ENCODE results near the gene ZNF668. TPM values are rescaled to one million over a fixed set of nuclear protein-coding genes. Genes with fewer than 3 reads are reported as not detected.

ZNF668 gene
- total and polyA plus RNA-seq, 2 of the 13 experiments (the other 11 are each of a cell fraction or from before 2014, with no cell fraction given), result 3.8 to 9.8 TPM

DNA sequence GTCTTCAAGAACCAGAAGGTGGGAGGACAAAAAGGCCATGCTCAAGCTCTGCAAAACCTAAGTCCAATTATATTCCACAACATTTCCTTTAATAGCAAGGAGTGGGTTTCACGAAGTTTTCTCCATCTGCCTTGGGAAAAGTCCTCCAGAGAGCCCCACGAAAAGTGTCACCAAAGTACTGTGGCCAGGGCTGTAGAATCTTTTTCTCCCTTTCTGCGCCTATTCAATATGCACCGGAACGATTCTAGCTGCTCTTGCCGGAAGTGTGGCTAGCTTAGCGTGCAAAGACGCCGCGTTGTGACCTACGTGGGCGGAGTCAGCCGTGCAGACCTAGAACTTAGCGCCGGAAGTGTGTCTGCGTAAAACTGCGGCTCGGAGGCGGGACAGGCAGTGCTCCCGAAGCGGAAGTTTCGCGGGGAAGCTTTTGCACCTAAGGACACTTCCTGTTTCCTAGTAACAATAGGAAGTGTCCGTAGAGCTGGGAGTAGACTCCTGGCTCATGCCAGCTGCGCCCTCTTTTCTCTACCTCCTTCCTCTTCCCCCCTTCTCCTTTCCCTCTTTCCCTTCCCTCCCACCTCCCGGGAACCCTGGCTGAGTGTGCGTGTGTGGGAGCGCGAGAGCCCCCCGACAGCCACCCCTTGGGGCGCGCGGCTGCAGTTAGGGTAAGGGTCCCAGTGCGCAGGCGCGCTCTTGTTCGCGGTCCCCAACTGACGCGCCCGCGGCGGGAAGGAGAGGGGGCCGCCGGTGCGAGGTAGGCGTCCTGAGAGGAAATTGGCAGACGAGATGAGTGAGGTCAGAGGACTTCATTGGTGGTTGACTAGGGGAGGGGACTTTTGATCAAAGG, at the start of gene ZNF668, which contains the start of gene ZNF646 (continued):
- TF ChIP-seq ZSCAN9 (CRISPR knock-in tag; IDR thresholded peaks at IDR 0.05; ENCODE audit: borderline replicate concordance), result peak; percentile 59; the same call in 1 of the 2 replicates
- TF ChIP-seq ZNF546 (CRISPR knock-in tag; conservative IDR thresholded peaks at IDR 0.05), result no peak; the same call in none of the 2 replicates
- peak; percentile 58 for TF ChIP-seq RXRA (CRISPR knock-in tag; IDR thresholded peaks at IDR 0.05)
- TF ChIP-seq SMAD9 (CRISPR knock-in tag; IDR thresholded peaks at IDR 0.05), result 0 out of 2 replicates have a peak, but pooled peaks have one; percentile 79
- no peak for TF ChIP-seq KDM6A (CRISPR knock-in tag; IDR thresholded peaks at IDR 0.05; ENCODE audit: low read depth)
- TF ChIP-seq, protein P1, sequence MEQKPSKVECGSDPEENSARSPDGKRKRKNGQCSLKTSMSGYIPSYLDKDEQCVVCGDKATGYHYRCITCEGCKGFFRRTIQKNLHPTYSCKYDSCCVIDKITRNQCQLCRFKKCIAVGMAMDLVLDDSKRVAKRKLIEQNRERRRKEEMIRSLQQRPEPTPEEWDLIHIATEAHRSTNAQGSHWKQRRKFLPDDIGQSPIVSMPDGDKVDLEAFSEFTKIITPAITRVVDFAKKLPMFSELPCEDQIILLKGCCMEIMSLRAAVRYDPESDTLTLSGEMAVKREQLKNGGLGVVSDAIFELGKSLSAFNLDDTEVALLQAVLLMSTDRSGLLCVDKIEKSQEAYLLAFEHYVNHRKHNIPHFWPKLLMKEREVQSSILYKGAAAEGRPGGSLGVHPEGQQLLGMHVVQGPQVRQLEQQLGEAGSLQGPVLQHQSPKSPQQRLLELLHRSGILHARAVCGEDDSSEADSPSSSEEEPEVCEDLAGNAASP (CRISPR knock-in tag; IDR thresholded peaks at IDR 0.05; ENCODE audit: borderline replicate concordance), result peak; percentile 82; the same call in 1 of the 2 replicates
- TF ChIP-seq NFATC3 (CRISPR knock-in tag; IDR thresholded peaks at IDR 0.05), result peak; percentile 94
- TF ChIP-seq ZMYM4 (CRISPR knock-in tag; IDR thresholded peaks at IDR 0.05), result peak; percentile 15
- peak; percentile 12; the same call in 1 of the 2 replicates for TF ChIP-seq GFI1 (CRISPR knock-in tag; IDR thresholded peaks at IDR 0.05; ENCODE audit: borderline replicate concordance)
- TF ChIP-seq ARID2 (CRISPR knock-in tag; IDR thresholded peaks at IDR 0.05; ENCODE audit: borderline replicate concordance), result peak; percentile 91
- TF ChIP-seq, protein P2, sequence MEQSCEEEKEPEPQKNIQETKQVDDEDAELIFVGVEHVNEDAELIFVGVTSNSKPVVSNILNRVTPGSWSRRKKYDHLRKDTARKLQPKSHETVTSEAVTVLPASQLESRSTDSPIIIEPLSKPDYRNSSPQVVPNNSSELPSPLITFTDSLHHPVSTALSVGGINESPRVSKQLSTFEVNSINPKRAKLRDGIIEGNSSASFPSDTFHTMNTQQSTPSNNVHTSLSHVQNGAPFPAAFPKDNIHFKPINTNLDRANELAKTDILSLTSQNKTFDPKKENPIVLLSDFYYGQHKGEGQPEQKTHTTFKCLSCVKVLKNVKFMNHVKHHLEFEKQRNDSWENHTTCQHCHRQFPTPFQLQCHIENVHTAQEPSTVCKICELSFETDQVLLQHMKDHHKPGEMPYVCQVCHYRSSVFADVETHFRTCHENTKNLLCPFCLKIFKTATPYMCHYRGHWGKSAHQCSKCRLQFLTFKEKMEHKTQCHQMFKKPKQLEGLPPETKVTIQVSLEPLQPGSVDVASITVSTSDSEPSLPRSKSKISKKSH (CRISPR knock-in tag; IDR thresholded peaks at IDR 0.05; ENCODE audit: borderline replicate concordance), result no peak; the same call in 1 of the 2 replicates
- 0 out of 2 replicates have a peak, but pooled peaks have one; percentile 33 for TF ChIP-seq ZNF746 (CRISPR knock-in tag; IDR thresholded peaks at IDR 0.05)
- no peak for TF ChIP-seq NR2F2 (IDR thresholded peaks at IDR 0.05; ENCODE audit: borderline replicate concordance, low read depth)
- peak; percentile 39; the same call in 1 of the 2 replicates for TF ChIP-seq NFIC (IDR thresholded peaks at IDR 0.05; ENCODE audit: low read length)
- TF ChIP-seq ZNF10 (CRISPR knock-in tag; IDR thresholded peaks at IDR 0.05; ENCODE audit: borderline replicate concordance, low read depth), result no peak
- peak; percentile 31; the same call in 1 of the 2 replicates for TF ChIP-seq ZNF747 (CRISPR knock-in tag; IDR thresholded peaks at IDR 0.05; ENCODE audit: borderline replicate concordance)
- TF ChIP-seq ZNF367 (CRISPR knock-in tag; IDR thresholded peaks at IDR 0.05; ENCODE audit: borderline replicate concordance), result no peak
- TF ChIP-seq, protein P3, sequence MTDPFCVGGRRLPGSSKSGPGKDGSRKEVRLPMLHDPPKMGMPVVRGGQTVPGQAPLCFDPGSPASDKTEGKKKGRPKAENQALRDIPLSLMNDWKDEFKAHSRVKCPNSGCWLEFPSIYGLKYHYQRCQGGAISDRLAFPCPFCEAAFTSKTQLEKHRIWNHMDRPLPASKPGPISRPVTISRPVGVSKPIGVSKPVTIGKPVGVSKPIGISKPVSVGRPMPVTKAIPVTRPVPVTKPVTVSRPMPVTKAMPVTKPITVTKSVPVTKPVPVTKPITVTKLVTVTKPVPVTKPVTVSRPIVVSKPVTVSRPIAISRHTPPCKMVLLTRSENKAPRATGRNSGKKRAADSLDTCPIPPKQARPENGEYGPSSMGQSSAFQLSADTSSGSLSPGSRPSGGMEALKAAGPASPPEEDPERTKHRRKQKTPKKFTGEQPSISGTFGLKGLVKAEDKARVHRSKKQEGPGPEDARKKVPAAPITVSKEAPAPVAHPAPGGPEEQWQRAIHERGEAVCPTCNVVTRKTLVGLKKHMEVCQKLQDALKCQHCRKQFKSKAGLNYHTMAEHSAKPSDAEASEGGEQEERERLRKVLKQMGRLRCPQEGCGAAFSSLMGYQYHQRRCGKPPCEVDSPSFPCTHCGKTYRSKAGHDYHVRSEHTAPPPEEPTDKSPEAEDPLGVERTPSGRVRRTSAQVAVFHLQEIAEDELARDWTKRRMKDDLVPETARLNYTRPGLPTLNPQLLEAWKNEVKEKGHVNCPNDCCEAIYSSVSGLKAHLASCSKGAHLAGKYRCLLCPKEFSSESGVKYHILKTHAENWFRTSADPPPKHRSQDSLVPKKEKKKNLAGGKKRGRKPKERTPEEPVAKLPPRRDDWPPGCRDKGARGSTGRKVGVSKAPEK (CRISPR knock-in tag; IDR thresholded peaks at IDR 0.05; ENCODE audit: borderline replicate concordance), result no peak; the same call in 1 of the 2 replicates
- TF ChIP-seq ZNF225 (CRISPR knock-in tag; IDR thresholded peaks at IDR 0.05), result peak; percentile 62; the same call in 1 of the 2 replicates
- peak; percentile 25 for TF ChIP-seq CBX1 (IDR thresholded peaks at IDR 0.05; ENCODE audit: low read depth)
- no peak; the same call in 1 of the 2 replicates for TF ChIP-seq KDM3A (CRISPR knock-in tag; IDR thresholded peaks at IDR 0.05; ENCODE audit: low read depth)
- TF ChIP-seq SAP130 (CRISPR knock-in tag; IDR thresholded peaks at IDR 0.05; ENCODE audit: low read depth), result peak; percentile 96
- peak; percentile 68 for TF ChIP-seq DR1 (CRISPR knock-in tag; IDR thresholded peaks at IDR 0.05)
- peak; percentile 98 for TF ChIP-seq ZNF274 (CRISPR knock-in tag; IDR thresholded peaks at IDR 0.05)
- TF ChIP-seq TOPORS (CRISPR knock-in tag; IDR thresholded peaks at IDR 0.05), result peak; percentile 35; the same call in 1 of the 2 replicates

Data from HepG2 (cell line).